ENCODE data around the gene SENP1.

Gene SENP1

DNA sequence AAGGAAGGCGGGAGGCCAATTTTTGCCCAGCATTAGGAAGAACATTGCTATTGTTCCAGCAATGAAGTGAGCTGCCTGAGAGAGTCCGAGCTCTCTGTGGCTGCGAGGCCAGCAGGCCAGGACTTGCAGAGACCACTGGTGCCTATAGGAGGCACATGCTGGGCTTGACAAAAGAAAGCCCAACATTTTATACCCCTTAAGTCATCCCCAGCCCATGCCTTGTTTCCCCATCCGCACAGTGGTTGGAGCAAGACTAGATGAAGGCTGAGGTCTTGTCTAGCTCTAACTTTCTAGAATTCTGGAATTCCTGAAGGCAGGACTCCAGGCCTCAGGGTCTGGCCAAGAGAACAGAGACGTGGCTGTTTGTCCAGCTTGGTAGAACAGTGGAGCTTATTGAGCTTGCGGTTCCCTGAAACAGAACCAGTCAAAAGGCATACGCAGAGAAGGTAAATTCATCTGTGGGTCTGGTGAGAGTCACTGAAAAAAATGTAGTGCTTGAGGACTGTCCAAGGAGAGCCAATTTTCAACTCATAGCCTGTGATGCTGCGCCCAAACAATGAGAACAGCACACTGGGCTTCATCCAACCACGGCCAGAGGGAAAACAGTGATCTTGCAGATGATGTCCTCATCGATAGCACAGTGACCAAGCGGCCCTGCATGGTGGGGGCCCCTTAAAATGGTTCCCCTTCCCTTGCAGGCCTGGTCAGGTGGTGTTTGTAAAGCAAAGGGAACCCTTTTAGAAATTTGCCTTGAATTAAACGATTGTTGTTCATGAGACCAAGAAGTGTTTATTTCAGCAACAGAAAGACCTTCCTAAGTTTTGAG is 74.5 kb downstream of the SENP1 start:
- no peaks in the 10 kb centered on the region for H3K27me3 ChIP-seq (ENCODE audit: insufficient read depth, low read depth, severe bottlenecking)
- H3K27ac ChIP-seq = no peak overlapping the region
- no peaks in the 10 kb centered on the region for H3K9me3 ChIP-seq (ENCODE audit: severe bottlenecking)
- H3K4me3 ChIP-seq (ENCODE audit: low read depth, low read length) = no peak overlapping the region
- H3K36me3 ChIP-seq = no peaks in the 10 kb centered on the region
- no peak for DNase-seq
- TF ChIP-seq, protein P1, sequence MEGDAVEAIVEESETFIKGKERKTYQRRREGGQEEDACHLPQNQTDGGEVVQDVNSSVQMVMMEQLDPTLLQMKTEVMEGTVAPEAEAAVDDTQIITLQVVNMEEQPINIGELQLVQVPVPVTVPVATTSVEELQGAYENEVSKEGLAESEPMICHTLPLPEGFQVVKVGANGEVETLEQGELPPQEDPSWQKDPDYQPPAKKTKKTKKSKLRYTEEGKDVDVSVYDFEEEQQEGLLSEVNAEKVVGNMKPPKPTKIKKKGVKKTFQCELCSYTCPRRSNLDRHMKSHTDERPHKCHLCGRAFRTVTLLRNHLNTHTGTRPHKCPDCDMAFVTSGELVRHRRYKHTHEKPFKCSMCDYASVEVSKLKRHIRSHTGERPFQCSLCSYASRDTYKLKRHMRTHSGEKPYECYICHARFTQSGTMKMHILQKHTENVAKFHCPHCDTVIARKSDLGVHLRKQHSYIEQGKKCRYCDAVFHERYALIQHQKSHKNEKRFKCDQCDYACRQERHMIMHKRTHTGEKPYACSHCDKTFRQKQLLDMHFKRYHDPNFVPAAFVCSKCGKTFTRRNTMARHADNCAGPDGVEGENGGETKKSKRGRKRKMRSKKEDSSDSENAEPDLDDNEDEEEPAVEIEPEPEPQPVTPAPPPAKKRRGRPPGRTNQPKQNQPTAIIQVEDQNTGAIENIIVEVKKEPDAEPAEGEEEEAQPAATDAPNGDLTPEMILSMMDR (IDR thresholded peaks at IDR 0.05; ENCODE audit: low read depth, low read length) = no peak

DNA sequence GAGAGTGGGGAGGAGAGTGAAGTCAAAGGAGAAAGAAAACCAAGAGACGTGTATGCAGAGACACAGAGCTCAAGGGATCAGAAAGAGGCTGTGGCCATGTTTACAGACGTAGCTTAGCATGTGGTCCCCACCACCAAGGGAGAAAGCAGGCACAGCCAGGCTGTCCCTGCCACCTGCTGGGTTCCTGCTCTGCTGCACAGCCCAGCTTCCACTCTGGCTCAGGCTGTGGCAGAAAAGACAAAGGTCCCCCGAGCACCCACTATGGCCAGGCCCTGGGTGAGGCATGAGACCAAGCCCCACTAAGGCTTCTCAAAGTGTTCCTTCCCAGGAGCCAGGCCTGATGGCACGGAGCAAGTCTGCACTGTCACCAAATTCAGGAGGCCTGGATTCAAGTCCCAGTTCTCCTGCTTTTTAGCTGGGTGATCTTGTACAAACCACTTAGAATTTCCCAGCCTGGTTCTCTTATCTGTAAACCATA is 75.7 kb downstream of the SENP1 start:
- no peaks in the 10 kb centered on the region for H3K9me3 ChIP-seq (ENCODE audit: severe bottlenecking)
- no peaks in the 10 kb centered on the region for H3K36me3 ChIP-seq
- TF ChIP-seq, protein P1 (IDR thresholded peaks at IDR 0.05; ENCODE audit: low read depth, low read length) = peak; percentile 52
- H3K27ac ChIP-seq = no peak overlapping the region
- no peak overlapping the region for H3K4me3 ChIP-seq (ENCODE audit: low read depth, low read length)
- peak; percentile 30 for DNase-seq
- H3K27me3 ChIP-seq (ENCODE audit: insufficient read depth, low read depth, severe bottlenecking) = no peaks in the 10 kb centered on the region

DNA sequence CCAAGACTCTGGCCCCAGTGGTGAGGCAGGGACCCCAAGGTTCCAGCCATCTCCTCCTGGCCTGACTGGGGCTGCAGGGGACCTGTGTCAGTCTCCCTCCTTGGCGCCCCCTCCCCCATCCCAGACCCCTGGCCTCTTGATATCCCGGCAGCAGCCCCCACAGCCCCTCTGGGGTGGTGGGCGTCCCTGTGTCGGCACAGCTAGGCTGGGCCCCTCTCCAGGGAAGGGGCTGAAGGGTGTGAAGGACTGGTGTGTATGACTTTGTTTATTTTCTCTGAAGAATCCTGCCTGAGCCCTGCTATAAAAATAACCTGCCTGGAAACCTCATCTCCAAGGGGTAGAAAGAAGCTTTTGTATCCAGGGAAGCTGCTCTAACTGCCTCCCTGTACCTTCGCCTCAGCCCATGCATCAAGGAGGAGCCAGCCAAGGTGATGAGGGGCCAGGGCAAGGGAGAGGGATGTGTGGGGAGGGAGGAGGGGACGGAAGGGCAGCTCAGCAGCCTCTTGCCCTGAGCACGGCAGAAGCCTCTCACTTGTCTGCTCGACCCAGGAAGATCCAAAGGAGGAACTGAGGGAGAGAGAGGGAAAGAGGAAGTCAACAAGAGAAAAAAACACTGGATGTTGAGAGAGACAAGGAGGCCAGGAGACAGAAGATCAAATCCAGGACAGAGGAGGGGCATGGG is 76.2 kb downstream of the SENP1 start:
- no peaks in the 10 kb centered on the region for H3K36me3 ChIP-seq
- TF ChIP-seq, protein P1 (IDR thresholded peaks at IDR 0.05; ENCODE audit: low read depth, low read length) = no peak
- H3K27ac ChIP-seq = no peak overlapping the region
- no peaks in the 10 kb centered on the region for H3K27me3 ChIP-seq (ENCODE audit: insufficient read depth, low read depth, severe bottlenecking)
- H3K9me3 ChIP-seq (ENCODE audit: severe bottlenecking) = no peaks in the 10 kb centered on the region
- DNase-seq = no peak
- H3K4me3 ChIP-seq (ENCODE audit: low read depth, low read length) = no peak overlapping the region

DNA sequence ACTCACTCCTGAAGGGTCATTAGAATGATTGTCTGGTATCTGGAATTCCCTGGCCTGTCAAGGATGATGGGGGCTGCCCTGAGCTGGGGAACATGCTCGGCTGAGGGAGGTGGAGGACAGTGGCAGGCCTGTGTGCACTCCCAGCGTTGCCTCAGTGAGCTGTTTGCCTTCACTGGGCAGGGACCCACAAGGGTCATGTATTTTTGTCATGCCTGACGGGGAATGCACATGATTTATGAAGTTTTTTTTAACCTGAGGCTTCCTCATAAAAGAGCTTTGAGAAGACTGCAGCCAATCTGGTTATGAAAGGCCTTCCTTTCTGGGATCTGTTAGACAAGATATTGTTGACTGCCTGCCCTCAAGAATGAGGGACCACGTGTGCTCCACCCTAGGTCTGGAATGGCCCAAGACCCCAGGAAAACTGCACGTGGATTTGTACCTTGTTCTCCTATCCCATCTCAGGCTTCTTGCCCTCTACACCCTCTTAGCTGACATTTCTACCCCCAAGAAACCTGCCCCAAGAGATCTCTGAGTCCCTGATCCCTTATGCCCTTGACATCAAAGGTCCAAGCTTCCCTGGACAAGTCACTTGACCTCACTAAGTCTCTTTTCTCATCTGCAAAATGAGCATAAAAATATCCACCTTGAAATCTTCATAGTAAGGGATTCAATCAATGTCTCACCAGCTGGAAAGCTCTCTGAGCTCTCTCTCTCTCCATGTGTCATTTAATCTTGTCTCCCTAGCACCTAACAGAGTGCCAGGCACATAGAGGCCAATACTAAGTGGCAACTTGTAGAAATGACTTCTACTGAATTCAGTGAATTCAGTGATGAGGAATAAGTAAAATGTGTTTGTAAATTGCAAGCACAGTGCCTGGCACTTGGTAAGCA is 77.1 kb downstream of the SENP1 start:
- no peak overlapping the region for H3K27ac ChIP-seq
- no peaks in the 10 kb centered on the region for H3K36me3 ChIP-seq
- TF ChIP-seq, protein P1 (IDR thresholded peaks at IDR 0.05; ENCODE audit: low read depth, low read length) = no peak
- H3K9me3 ChIP-seq (ENCODE audit: severe bottlenecking) = no peaks in the 10 kb centered on the region
- H3K27me3 ChIP-seq (ENCODE audit: insufficient read depth, low read depth, severe bottlenecking) = no peaks in the 10 kb centered on the region
- H3K4me3 ChIP-seq (ENCODE audit: low read depth, low read length) = no peak overlapping the region
- DNase-seq = no peak

DNA sequence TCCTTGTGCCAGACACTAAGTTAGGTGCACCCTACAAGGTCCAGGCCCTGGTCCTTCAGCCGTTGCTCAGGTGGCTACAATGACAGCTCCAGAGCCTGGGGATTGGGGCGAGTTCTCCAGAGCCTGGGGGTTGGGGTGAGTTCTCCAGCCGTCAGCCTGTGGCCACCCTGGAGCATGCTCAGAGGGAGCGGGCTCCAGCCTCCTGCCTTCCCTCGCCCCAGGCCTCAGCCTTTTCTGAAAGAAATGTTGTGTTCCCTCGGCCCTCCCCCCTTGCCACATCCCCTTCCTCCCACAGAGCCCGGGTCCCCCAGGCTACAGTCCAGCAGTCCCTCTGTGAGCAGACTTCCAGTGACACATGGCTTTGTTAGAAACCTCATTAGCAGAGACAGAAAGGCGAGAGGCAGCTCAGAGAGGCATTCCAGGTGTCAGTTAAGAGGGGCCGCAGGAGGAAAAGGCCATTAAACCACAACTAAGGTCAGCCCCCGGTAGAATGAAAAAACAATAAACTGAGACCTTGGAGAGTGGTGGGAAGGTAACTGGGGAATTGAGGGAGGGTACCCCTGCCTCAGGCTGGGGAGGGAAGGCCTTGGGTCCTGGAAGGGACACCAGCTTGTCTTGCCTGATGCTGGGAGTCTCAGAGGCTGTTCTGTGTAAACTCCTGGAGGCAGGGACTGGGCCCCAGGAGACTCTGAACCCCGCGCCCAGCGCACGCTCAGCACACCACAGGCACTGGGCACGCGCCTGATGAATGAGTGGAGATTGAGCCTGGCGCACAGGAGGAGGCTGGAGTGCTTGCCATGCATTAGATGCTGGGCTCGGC is 78.5 kb downstream of the SENP1 start:
- DNase-seq = no peak
- no peaks in the 10 kb centered on the region for H3K27me3 ChIP-seq (ENCODE audit: insufficient read depth, low read depth, severe bottlenecking)
- no peaks in the 10 kb centered on the region for H3K36me3 ChIP-seq
- no peak overlapping the region for H3K27ac ChIP-seq
- H3K4me3 ChIP-seq (ENCODE audit: low read depth, low read length) = no peak overlapping the region
- no peaks in the 10 kb centered on the region for H3K9me3 ChIP-seq (ENCODE audit: severe bottlenecking)
- TF ChIP-seq, protein P1 (IDR thresholded peaks at IDR 0.05; ENCODE audit: low read depth, low read length) = no peak
